Brain pericyte (primary cell): Measurements from ENCODE around the gene TAPT1.

ENCODE experiments used
- DNase-seq: peaks from one replicate; pipeline ENCODE4 v3.0.0-alpha.2; 2012; ENCODE audit warnings: low read depth, low spot score

The TAPT1 gene

DNA sequence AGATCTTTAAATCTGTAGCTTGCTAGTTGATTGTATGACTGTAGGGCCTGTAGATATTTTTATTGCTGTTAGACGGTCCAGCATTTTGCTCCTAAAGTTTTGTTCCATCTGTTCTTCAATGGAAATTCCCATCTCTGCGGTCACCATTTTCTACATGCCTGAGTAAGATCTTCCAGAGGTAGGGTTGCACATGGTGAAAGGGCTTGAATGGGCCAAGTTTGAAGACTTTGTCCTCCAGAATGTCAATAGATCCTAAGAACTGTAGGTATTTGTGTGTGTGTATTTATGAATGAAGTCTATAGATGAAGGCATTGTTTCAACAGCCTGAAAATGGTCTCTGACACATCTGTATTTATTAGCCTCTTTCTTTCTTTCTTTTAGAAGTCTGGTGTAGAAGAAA is 22.3 kb upstream of the TAPT1 start:
- DNase-seq: no peak

DNA sequence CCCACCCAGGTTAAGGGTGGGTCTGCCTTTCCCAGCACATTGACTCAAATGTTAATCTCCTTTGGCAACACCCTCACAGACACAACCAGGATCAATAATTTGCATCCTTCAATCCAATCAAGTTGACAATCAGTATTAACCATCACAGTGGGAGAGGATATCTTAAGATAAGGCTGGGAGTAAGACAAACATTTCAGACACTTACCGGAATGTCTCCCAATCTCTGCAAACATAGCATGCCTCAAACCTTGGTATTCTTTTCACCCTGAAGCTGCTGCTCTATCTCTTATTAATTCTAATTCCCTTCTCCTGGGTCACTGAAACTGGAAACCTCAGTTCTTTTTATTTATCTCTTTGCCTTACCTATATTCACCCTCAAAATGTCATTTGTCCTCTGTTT is 19.0 kb upstream of the TAPT1 start:
- DNase-seq: no peak

- no peak for DNase-seq
Observed at GRCh38 chr4:16243285-16243684, 17.0 kb upstream of the TAPT1 start.

DNA sequence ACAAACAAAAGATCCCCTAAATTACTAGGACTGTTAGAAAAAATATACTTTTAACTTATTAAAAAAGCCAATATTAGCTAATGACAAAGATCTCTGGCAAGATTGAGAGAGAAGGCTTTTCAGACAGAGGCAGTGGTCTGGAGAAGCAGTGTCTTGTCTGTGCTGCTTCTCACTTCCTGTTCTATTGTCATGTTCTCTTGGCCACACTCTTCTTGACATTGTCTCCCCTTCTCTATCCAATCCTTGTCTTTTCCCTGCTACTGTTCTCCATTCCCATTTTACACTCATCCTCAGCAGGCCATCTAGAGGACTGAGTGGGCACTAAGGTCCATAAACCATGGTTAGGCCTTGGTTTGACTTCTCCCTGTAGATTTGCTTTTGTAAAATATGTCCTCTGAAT is 14.0 kb upstream of the TAPT1 start:
- no peak for DNase-seq

GRCh38 chr4:16239086-16239485 is 12.8 kb upstream of the TAPT1 start:
- DNase-seq: no peak

DNA sequence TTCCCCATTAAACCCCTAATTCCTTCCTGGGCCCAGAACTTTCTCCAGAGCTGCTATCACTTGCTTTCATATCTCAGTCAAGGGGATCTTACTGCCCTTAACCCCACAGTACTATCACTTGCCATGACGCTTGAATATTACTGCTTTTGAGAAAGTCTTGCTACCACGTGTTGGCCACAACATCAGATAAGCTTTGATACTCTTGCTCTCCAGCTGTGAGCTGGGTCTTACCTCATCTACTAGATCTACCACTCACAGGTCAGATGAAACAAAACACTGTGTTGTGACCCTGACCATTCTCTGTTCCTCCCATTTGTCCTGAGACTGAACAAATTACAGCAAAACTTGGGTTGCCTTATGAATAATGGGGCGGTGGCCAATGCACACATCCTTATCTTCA is 12.1 kb upstream of the TAPT1 start:
- DNase-seq: no peak

GRCh38 chr4:16237715-16238114 is 11.4 kb upstream of the TAPT1 start:
- DNase-seq: no peak

GRCh38 chr4:16236402-16237023 is 10.2 kb upstream of the TAPT1 start:
- DNase-seq: no peak

GRCh38 chr4:16235209-16235608 is 8.9 kb upstream of the TAPT1 start:
- no peak for DNase-seq

- DNase-seq: no peak
Observed at GRCh38 chr4:16233569-16234177, 7.4 kb upstream of the TAPT1 start.

DNA sequence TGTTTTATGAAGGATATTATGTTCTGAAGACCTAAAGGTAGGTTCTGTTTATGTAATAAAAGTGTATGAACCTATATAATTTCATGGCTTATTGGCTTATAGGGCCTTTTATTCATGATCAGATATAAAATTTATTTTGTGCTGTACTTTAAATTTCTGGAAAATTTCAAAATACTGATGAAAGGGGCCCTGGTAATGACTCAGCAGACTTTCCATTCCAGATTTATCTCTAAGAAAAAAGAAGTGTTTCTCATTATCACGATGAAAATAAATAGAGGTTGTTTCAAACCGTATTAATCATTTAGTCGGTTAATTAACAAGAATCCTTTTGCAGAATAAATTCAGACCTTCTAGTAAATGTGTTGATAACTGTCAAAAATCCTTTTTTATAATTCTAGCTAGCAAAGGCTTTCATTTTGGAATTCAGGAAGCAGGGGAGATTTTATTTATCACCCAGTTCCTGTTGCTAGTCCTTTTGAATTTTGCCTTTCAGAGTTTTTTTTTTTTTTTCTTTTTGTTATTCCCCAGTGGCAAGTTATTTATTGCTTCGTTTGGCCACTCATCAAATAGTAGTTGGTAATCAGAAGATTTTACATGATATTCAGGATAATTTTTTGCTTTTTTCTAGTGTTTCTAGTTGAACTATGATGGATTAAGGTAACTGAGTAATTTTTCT is 5.4 kb upstream of the TAPT1 start:
- DNase-seq: no peak

- DNase-seq: no peak
Observed at GRCh38 chr4:16230308-16230707, 4.0 kb upstream of the TAPT1 start.

GRCh38 chr4:16229604-16230003 is 3.3 kb upstream of the TAPT1 start:
- no peak for DNase-seq

DNA sequence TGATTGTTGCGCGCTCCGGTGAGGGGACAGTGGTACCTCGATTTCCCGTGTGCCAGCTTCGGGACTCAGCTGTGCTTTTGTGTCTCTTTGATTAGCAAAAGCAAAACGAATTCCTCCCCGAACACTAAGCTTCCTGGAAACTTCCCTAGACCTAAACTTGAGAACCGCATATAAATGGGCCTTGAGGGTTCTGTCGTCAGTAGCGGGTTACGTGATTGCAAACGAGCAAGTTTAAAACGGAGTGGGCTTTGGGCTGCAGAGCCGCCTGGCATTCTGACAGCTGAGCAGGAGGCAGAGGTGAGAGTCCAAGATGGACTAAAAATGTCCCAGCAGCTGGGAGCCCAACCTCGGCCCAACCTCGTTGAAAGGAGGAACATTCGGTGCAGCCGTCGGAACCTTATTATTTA is 1.2 kb upstream of the TAPT1 start:
- DNase-seq: no peak

GRCh38 chr4:16226816-16227461 is 668 bp upstream of the TAPT1 start:
- DNase-seq: peak; percentile 17

GRCh38 chr4:16225167-16225862 is 956 bp downstream of the TAPT1 start:
- no peak for DNase-seq

- no peak for DNase-seq
Observed at GRCh38 chr4:16224264-16225166, 1.8 kb downstream of the TAPT1 start.

GRCh38 chr4:16222957-16223527 is 3.2 kb downstream of the TAPT1 start:
- DNase-seq: no peak

- no peak for DNase-seq
Observed at GRCh38 chr4:16218950-16219349, 7.3 kb downstream of the TAPT1 start.

- no peak for DNase-seq
Observed at GRCh38 chr4:16217300-16218051, 8.8 kb downstream of the TAPT1 start.
